ENCODE data around the gene ZNF362.

Gene ZNF362

DNA sequence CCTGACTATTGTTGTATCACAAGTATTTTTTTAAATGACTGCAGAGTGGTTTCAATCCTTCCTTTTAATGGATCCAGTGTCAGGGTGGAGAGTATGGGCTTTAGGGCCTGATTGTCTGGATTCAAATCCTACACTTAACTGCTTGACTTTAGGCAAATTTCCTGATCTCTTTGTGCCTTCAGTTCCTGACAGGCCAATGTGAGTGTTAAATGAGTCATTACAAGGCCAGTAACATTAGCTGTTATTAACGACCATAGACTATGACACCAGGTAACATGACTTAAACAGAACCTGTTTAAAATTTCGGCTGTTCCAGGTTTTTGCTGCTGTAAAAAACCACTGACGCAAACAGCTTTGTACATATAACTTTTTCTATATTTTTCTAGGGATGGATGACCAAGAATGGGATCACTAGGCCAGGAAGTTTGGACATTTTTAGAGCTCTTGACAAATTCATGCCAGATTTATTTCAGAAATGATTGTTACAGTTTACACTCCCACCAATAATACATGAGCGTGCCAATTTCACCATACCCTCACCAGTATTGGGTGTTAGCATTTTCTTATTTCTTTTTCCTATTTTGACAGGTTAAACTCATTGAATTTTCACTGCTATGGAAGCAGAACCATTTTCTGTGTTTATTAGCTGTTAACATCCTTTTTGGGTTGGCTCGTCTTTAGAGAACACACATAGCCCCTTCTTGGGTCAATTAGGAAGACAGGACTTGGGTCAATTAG is 11.3 kb downstream of the ZNF362 start:
- DNase-seq (ENCODE audit: low read depth in 3 of 3) = no peak

DNA sequence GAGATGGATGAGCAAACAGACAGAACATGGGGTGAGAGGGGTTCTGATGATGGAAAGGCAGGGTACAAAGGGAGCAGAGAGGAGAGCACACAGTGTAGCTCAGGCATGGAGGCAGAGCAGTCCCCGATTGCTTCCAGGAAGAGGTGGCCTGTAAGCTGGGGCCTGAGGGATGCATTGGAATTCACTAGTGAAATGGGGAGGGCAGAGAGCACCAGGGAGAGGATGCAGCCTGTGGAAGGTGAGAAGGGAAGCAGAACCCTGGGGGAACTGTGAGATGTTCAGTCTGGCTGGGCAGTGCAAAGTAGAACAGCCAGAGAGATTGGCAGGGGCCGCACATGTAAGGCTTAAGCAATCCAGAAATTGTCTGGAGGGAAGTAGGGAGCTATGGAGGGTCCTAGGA is 12.2 kb downstream of the ZNF362 start:
- DNase-seq (ENCODE audit: low read depth in 3 of 3) = no peak

DNA sequence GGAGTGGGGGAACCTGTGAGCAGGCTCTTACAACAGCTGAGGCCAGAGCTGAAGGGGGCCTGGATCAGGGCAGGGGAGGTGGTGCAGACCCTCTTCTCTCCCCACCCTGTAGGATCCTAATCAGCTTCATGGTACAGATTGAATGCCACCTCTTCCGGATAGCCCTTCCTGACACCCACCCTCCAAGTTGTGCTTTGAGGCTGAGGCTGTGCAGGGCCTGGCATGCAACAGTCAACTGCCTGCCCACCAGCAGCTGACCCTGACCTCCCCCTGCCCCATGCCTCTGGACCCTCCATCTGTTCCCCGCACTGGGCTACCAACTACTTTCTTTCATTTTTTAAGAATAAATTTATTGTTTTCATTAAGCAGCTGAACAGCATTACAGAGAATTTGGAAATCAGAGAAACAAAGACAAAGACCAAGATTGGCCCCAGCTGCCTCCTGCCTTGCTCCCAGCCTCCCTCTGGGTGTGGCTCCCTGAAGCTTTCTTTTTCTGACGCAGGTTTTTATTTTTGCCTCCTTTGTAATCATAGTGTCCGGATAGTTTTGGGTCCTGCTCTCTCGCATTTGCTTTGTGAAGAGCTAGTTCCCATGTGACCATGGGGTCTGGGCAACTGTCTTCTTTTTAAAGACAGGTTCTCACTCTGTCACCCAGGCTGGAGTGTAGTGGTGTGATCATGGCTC is 12.8 kb downstream of the ZNF362 start:
- DNase-seq (ENCODE audit: low read depth in 3 of 3) = no peak

DNA sequence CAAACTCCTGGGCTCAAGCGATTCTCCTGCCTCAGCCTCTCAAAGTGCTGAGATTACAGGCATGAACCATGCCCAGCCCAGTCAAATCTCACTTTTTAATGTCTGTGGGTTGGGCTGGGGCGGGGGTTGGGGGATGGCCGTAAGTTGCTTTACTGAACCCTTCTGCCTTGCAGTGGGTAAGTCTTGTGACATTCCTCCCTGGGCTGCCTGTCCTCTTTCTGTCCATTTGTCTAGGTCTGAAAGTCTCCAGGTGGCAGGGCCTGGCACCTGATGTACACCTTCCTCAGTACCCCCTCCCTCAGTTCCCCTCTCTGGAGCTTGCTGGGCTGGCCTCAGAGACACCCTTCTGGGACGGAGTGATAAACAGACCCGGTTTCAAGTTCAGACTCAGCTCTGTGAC is 13.3 kb downstream of the ZNF362 start:
- DNase-seq (ENCODE audit: low read depth in 3 of 3) = no peak

DNA sequence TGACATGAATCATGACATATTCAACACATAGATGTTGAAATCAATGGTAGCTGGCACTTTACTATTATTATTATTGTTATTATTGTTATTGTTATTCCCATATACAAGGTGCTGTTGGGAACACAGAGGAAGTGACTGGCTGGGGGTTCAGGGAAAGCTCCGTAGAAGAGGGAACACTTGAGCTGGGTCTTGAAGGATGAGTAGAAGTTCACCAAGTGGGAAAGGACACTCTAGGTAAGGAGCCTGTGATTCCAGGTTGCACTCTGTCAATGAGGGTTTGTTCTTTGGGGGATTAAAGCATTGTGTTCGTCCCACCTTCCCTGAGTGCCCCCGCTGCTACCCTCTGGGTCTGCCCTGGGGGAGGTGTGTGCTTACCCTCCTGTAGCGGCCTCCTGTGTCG is 14.1 kb downstream of the ZNF362 start:
- no peak for DNase-seq (ENCODE audit: low read depth in 3 of 3)

DNA sequence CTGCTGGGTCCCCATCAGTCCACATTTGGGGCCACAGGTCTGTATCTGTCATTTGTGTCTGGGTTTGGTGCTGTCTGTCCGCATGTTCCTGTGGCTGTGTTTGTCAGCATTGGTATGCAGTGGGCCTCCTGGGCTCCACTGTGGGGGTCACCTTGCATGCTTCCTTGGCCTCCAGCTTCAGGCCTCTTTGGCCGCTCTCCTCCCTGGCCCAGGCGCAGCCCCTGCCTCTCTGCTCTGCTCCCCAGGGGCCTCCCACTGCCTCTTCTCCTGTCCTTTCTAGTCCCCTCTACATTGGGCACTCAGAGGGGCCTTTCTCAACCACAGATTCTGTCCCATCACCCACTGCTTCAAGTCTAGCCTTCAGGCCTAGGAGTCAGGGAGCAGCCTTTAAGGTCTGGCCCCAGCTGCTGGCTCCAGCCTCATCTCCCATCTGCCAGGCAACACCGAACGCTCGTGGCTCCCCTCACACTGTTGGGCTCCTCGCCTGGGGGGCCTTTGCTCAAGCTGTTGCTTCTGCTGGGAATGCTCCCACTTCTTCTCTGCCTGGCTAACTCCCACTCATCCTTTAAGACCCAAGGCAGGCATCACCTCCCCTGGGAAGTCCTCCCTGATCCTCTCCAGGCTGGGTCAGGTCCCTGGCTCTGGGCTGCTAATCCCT is 14.6 kb downstream of the ZNF362 start:
- no peak for DNase-seq (ENCODE audit: low read depth in 3 of 3)

DNA sequence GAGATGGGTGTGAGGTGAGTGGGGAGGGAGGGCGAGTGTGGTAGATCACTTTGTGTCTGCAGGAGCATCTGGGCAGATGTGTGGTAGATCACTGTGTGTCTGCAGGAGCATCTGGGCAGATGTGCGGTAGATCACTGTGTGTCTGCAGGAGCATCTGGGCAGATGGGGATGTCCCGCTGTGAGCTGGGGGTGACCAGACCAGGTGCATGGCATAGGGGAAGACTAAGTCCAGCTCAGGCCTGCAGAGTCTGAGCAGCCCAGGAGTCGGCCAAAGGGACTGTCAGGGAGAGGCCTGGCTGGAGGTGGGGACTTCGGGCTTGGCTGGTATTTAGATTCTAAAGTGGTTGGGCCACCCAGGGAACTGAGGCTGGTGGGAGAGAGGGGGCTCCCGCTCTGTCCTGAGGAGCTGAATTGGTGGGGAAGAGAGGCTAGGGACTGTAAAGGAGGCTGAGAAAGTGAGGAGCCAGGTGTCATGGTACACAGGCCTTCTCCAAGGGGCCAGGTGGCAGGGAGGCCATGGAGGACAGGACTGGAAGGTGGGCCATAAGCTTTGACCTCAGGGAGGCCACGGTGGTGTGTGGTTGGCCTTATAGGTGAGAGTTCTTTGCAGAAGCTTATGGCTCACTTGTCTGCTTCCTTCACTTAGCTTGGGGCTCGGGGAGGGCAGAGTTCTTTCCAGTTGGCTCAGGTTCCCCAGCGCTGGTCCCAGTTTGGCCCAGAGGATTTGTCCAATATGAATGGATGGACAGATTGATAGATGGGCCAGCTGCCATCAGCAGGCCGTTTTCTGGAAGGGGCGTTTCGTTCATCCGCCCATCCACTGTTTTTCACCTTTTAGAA is 15.6 kb downstream of the ZNF362 start:
- DNase-seq (ENCODE audit: low read depth in 3 of 3) = no peak

DNA sequence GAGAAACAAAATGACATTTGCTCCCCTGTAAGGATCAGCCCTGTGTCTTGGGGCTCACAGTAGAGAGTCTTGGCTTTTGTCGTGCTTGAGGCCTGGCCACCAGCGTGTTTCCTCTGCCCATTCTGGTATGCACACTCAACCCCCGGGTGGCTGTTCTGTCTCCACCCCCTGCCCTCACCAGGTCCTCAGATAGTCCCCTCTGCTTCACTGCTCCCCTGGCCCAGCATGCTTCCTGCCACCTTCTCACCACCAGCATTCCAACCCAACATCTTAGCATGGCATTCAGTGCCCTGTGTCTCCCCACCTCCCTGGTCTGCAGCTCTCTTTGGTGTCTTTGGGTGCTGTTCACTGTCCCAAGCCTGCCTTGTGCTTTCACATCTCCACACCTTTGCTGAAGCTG is 16.2 kb downstream of the ZNF362 start:
- DNase-seq (ENCODE audit: low read depth in 3 of 3) = no peak

DNA sequence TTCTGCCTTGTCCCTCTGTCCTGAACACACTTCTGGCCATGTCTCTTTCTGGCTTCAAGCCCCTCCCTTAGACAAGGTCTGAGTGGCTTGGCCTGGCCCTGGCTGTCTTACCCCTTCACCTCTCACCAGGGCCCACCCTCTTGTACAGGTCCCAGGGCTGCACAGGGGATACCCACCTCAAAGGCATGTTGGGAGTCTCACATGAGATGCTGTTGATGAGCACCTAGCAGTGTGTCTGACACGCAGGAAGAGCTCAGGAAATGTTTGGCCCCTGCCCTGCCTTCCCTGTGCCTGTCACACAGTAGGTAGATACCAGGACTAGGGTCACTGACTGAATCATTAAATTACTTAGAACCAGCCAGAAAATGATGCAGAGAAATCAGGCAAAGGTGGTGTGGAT is 16.6 kb downstream of the ZNF362 start:
- no peak for DNase-seq (ENCODE audit: low read depth in 3 of 3)

DNA sequence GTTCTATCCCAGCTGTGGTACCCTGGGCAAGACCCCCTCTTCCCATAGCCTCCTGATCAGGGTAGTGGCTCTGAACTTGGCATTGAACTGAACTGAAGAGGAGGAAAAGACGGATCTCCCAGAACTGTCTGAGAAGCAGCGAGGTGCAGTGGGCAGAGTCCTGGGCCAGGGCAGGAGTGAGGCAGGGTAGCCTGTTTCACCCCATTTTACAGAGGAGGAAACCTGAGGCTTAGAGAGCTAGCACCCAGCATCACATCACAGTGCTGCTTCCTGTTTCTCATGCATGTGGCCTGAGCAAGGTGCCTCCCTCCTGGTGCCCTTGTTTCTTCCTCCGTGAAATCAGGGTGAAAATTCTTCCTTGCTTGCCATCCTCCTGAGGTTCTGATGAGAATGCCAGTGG is 17.1 kb downstream of the ZNF362 start:
- DNase-seq (ENCODE audit: low read depth in 3 of 3) = no peak

DNA sequence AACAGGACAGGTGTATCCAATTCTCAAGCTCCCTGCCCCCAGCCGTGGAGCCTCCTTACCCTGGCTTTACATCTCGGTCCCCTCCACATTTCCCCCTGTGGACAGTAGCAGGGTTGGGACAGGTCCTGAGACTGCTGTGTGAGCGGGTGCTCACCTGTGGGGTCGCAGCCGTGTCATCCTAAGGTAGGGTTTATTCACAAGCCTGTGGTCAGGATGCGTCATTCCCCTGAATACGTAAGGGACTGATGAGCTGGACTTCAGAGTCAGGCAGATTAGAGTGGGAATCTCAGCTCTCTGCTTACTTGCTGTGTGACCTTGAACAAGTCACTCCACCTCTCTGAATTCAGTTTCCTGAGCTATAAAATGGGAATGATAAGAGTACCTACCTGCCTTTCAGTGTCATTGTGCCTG is 17.7 kb downstream of the ZNF362 start:
- DNase-seq (ENCODE audit: low read depth in 3 of 3) = no peak

DNA sequence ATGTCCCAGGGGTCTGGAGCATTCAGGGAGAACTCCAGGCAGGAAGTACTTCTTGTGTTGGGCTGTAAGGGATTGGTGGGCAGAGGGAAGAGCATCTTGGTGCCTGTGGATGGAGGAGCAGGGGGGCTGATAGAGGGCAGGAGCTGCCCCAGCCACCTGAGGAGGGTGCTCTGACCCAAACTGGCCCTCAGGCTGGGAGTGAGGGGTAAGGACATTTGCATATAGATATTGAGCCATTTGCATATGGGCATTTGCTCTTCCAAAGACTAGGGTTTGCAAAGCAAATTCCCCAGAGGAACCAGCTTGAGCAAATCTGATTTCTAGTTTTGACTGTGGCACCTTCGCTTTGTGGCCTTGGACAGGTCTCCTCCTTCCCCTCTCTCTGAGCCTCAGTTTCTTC is 18.2 kb downstream of the ZNF362 start:
- no peak for DNase-seq (ENCODE audit: low read depth in 3 of 3)

DNA sequence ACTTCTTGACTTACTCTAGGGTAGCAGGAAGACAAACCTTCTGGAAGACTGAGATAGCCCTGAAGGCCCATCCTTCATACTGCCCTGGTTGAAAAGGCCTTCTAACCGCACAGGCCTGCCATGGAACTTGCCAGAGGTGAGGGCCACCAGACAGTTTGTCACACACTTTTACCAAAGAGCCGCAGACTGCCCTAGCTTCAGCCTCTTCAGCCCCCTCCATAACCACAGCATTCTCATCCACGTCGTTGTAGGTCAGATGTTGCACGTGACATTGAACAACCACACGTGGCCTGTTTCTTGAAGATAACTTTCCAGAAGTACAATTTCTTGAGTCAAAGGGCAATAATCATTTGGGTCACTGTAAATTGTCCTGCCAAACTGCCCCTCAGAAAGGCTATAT is 18.9 kb downstream of the ZNF362 start:
- no peak for DNase-seq (ENCODE audit: low read depth in 3 of 3)

DNA sequence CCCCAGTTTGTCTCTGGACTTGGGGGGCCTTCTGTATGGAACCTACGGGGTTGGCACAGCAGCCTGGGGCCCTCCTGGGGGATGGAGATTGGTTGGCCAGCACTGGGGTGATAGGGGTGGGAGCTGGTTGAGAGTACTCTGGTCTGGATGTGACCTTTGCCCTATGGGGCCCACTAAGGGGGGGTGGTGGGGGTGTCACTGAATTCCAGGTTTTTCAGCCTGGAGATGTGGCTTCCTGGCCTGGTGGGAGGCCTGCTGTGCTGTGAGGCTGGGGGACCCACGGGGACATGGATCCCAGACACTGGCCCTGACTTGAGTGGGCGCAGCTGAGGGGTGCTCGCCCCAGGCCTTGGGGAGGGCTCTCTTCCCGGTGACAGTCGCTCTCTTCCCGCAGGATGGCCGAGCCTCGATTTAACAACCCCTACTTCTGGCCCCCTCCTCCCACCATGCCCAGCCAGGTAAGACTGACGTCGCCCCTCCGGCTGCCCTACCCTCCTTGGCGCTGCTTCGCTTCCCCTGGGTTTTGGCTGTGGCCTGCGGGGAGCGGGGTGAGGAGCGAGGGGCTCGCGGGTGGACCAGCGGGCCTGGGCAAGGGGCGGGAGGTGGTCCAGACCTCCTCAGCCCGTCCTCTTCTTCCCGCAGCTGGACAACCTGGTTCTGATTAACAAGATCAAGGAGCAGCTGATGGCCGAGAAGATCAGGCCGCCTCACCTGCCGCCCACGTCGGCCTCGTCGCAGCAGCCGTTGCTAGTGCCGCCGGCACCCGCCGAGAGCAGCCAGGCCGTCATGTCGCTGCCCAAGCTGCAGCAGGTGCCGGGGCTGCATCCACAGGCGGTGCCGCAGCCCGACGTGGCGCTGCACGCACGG is 19.6 kb downstream of the ZNF362 start:
- no peak for DNase-seq (ENCODE audit: low read depth in 3 of 3)

DNA sequence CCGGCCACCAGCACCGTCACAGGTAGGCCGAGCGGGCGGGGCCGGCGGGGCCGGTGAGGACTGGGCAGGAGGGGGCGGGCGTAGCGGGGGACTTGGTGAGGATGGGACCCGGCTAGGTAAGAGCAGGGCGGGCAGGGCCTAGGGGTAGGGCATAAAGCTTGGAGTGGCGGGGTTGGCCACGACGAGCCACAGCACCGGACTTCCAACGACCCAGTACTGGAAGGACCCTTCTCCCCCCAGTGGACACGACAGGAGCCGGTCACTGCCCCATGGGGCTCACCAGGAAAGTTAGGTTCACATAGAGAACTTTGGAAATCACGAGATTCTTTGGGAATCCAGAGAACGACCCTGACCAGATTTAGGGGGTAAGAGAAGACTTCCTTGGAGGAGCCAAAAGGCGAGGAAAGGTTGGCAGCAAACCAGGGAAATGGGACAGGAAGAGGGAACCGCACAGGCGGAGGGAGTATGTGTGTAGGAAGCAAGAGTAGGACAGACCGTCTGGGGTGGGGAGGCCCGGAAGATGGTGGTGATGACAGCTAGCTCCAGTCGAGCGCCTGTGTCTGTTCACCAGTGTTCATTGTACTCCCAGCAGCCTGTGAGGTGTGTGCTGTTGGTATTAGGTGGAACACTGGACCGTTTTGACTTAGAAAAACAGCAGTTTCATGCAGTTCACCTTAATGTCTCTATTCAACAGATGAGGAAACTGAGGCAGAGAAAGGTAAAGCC is 20.4 kb downstream of the ZNF362 start:
- DNase-seq (ENCODE audit: low read depth in 3 of 3) = no peak

DNA sequence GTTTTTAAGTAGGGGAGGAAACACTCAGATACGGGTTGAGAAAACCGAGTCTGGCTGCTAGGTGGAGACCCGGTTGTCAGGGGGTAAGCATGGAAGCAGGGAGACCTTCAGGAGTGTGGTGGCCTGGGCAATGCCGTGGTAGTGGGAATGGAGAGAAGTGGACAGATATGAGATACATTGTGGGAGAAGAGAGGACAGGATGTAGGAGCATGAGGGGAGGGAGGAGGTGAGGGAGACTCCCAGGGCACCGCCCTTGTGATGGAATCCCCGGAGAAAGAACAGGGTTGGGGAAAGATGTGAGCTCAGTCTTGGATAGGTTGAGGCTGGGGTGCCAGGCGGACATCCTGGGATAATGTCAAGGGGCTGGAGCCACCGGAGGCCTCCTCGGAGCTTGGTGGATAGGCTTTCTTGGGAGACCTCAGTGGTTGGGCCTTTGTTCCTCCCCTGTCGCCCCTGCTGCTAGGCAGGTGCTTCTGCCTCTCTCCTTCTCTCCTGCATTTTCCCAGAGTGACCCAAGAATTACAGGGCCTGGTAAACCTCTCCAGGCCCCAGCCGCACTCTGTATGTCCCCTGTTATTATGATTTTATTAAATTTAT is 21.3 kb downstream of the ZNF362 start:
- DNase-seq (ENCODE audit: low read depth in 3 of 3) = no peak

DNA sequence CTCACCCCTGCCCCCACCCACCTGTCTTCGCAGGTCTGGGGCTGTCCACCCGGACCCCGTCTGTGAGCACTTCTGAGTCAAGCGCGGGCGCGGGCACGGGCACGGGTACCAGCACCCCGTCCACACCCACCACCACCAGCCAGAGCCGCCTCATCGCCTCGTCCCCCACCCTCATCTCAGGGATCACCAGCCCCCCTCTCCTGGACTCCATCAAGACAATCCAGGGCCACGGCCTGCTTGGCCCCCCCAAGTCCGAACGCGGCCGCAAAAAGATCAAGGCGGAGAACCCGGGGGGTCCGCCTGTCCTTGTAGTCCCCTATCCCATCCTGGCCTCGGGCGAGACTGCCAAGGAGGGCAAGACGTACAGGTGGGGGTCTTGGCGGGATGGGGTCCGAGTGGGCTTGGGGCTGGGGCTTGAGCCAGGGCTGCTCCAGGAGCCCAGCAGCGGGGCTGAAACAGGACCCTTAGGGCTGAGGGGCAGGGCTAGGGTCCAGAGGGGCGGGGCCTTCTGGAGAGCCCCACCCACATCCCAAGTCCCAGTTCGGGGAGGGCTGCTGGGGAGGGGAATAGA is 23.9 kb downstream of the ZNF362 start:
- no peak for DNase-seq (ENCODE audit: low read depth in 3 of 3)

DNA sequence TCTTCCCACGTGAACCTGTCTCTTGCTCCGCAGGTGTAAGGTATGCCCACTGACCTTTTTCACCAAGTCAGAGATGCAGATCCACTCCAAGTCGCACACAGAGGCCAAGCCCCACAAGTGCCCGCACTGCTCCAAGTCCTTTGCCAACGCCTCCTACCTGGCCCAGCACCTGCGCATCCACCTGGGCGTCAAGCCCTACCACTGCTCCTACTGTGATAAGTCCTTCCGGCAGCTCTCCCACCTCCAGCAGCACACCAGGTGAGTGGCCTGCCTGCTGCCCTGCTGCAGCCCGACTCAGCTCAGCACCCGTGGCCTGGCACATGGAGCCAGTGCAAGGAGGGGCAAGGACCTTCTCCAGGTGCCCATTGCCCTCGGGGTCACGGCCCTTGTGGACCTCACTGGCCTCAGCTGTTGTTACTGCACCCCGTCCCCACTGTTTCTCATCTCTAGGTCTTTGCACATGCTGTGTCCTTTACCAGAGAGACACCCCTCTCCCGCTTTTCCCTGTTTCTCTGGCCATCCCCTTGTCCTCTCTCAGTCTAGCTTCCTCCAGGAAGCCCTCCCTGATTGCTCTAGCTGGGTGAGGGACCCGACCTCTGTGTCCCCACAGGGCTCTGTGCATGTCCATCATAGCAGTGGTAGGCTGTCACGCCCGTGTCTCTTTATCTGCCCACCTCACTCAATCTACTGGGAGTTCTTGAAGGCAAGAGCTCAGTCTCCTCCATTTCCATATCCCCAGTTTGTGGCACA is 25.4 kb downstream of the ZNF362 start:
- no peak for DNase-seq (ENCODE audit: low read depth in 3 of 3)

DNA sequence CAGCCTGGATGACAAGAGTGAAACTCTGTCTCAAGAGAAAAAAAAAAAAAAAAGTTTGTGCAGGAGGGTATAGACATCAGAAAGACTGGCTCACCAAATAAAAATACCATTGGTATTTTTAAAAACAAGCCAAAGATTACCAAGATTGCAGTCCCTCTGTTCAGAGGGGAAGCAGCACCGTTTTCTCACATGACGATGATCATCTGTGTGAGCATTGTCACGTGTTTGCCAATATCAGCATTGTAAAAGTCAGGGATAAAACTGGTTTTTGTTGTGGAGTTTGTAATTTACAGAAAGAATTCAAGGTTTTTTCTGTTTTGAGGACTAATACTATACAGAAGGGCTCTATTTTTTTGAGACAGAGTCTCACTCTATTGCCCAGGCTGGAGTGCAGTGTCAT is 26.5 kb downstream of the ZNF362 start:
- DNase-seq (ENCODE audit: low read depth in 3 of 3) = no peak
